ENCODE data around the gene B3GNT2. TPM values are rescaled to one million over a fixed set of nuclear protein-coding genes. Genes with fewer than 3 reads are reported as not detected.
"Not testable (repeated sequence)": the region's sequence is repeated elsewhere in the genome, so short reads cannot be mapped to it uniquely, and the experiment has no call there.

Gene B3GNT2
- total RNA-seq, 1 donor from 2014 or later: 38.0 TPM

DNA sequence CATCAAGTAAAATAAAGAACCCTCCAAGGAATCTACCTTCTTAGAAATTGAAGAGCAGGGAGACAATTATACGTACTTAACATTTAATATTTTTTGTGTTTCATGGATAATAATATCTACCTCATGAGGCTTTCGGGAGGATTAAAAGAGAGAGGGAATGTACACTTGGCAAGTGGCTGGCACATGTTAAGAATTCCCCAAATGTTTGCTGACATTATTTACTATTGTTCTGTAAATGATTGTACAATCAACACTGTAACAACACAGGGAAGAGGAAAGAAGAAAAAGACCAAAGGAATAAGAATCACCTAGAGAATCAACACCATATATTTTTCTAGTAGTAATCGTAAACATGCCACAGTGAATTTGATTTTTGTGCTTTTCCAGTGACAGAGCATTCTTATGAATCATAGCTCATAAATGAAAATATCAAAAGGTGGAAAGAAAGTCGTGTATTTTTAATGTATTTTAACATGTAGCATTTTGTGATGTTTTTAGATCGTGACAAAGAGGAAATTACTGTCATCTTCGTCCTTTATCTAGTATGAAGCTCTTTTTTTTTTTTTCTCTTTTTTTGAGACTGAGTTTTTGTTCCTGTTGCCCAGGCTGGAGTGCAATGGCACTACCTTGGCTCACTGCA lies 67.3 kb downstream of the B3GNT2 start:
- TF ChIP-seq, protein P1, sequence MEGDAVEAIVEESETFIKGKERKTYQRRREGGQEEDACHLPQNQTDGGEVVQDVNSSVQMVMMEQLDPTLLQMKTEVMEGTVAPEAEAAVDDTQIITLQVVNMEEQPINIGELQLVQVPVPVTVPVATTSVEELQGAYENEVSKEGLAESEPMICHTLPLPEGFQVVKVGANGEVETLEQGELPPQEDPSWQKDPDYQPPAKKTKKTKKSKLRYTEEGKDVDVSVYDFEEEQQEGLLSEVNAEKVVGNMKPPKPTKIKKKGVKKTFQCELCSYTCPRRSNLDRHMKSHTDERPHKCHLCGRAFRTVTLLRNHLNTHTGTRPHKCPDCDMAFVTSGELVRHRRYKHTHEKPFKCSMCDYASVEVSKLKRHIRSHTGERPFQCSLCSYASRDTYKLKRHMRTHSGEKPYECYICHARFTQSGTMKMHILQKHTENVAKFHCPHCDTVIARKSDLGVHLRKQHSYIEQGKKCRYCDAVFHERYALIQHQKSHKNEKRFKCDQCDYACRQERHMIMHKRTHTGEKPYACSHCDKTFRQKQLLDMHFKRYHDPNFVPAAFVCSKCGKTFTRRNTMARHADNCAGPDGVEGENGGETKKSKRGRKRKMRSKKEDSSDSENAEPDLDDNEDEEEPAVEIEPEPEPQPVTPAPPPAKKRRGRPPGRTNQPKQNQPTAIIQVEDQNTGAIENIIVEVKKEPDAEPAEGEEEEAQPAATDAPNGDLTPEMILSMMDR (IDR thresholded peaks at IDR 0.05): no peak
- ATAC-seq (peak in 1 of 2 donors; percentile 51), DNase-seq (no peak)
- H3K36me3 ChIP-seq: no peaks in the 10 kb centered on the region
- H3K27ac ChIP-seq: no peak overlapping the region
- intact Hi-C loops (cut with DNase I): no loop called here
- H3K9me3 ChIP-seq: no peaks in the 10 kb centered on the region
- no peaks in the 10 kb centered on the region for H3K27me3 ChIP-seq (ENCODE audit: low read depth)
- no peak overlapping the region for H3K4me3 ChIP-seq
- H3K4me1 ChIP-seq: no peaks in the 10 kb centered on the region

DNA sequence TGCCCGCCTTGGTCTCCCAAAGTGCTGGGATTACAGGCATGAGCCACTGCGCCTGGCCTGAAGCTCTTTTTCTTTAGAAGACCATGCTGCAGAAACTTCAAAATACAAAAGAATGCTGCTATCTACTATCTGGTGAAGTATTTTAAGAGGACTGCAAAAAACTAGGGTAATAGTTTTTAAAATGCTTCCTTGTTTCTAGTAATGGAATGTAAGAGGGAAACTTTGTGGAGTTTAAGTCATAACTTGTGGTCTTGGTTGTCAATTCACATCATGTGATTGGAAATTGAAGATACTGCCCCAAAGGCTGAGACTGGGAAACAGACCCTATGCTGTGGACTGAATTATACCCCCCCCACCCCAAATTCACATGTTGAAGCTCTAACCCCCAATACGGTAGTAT lies 68.3 kb downstream of the B3GNT2 start:
- DNase-seq (no peak), ATAC-seq (no peak)
- H3K4me3 ChIP-seq: no peak overlapping the region
- H3K27me3 ChIP-seq (ENCODE audit: low read depth): no peaks in the 10 kb centered on the region
- no peak overlapping the region for H3K27ac ChIP-seq
- H3K9me3 ChIP-seq: no peaks in the 10 kb centered on the region
- no peaks in the 10 kb centered on the region for H3K4me1 ChIP-seq
- H3K36me3 ChIP-seq: no peaks in the 10 kb centered on the region
- intact Hi-C loops (cut with DNase I): no loop called here
- TF ChIP-seq, protein P1 (IDR thresholded peaks at IDR 0.05): no peak

DNA sequence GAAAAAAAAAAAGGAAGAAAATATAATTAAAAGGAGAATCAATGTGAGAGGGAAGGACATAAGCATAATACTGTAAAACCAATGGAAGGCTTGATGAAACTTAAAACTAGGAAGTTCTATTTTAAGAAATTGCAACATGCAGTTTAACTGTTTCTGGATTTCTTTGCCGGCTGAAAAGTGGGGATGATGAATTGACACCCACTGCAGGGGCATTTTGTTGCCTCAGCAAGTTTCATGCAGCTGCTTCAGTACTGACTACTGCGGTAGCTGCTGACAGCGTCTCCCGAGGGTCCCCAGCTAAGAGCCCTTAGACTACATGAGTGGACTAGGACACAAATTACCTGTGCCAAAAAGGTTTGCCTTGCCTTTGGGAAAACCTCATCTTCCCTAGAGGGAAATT lies 69.2 kb downstream of the B3GNT2 start:
- Histone ChIP-seq H3K4me3 (no peak overlapping the region), H3K27ac (no peak overlapping the region), H3K36me3 (no peaks in the 10 kb centered on the region), H3K4me1 (no peaks in the 10 kb centered on the region), H3K9me3 (no peaks in the 10 kb centered on the region), H3K27me3 (ENCODE audit: low read depth) (no peaks in the 10 kb centered on the region)
- TF ChIP-seq, protein P1 (IDR thresholded peaks at IDR 0.05): no peak
- ATAC-seq (peak in 1 of 2 donors; percentile 29), DNase-seq (no peak)
- intact Hi-C loops (cut with DNase I): no loop called here

DNA sequence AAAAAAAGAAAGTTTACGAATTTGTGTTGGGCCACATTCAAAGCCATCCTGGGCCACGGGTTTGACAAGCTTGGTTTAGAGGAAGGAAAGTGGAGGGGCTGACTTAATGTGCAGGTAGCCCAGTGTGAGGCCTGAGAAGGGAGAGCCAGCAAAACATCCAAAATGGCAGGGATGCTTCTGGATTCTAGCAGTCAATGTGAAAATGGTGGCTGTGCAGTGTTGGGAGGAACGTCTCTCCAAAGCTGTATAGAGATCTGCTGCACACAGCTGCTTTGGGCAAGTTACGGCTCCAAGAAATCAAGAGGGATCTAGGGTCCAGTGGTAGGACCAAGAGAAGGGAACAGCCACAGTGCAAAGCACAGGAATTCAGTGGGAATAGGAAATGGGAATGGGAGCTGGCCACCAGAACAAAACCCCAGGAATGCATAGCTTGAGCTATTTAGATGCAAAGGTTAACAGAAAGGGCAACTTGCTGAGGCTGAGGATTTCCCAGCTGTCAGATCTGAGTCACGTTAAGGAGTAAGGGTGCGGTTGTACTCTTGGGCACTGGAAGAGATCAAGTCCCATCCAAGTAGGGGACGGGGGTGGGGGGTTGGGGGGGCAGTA lies 70.6 kb downstream of the B3GNT2 start:
- intact Hi-C loops (cut with DNase I): no loop called here
- no peaks in the 10 kb centered on the region for H3K4me1 ChIP-seq
- ATAC-seq (no peak), DNase-seq (no peak)
- no peaks in the 10 kb centered on the region for H3K27me3 ChIP-seq (ENCODE audit: low read depth)
- H3K27ac ChIP-seq: no peak overlapping the region
- no peak overlapping the region for H3K4me3 ChIP-seq
- no peaks in the 10 kb centered on the region for H3K9me3 ChIP-seq
- H3K36me3 ChIP-seq: no peaks in the 10 kb centered on the region
- TF ChIP-seq, protein P1 (IDR thresholded peaks at IDR 0.05): no peak

DNA sequence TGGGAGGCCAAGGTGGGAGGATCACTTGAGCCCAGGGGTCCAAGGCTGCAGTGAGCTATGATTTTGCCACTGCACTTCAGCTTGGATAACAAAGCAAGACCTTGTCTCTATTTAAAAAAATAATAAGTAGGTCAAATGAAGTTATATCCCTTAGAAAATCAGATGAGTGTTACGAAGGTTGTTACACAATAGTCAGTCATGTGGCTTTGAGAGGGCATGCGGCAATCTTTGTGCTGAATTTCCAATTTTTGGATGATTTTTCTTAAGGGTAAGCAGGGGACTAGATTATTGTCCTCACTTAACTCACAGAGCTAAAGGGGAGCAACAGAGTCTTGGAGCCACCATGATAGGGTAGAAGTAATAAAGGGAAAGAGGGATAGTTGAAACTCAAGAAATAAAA lies 71.8 kb downstream of the B3GNT2 start:
- no peaks in the 10 kb centered on the region for H3K36me3 ChIP-seq
- DNase-seq (no peak), ATAC-seq (no peak)
- H3K27ac ChIP-seq: no peak overlapping the region
- intact Hi-C loops (cut with DNase I): no loop called here
- H3K4me1 ChIP-seq: no peaks in the 10 kb centered on the region
- H3K9me3 ChIP-seq: no peaks in the 10 kb centered on the region
- no peak overlapping the region for H3K4me3 ChIP-seq
- TF ChIP-seq, protein P1 (IDR thresholded peaks at IDR 0.05): no peak
- H3K27me3 ChIP-seq (ENCODE audit: low read depth): no peaks in the 10 kb centered on the region

DNA sequence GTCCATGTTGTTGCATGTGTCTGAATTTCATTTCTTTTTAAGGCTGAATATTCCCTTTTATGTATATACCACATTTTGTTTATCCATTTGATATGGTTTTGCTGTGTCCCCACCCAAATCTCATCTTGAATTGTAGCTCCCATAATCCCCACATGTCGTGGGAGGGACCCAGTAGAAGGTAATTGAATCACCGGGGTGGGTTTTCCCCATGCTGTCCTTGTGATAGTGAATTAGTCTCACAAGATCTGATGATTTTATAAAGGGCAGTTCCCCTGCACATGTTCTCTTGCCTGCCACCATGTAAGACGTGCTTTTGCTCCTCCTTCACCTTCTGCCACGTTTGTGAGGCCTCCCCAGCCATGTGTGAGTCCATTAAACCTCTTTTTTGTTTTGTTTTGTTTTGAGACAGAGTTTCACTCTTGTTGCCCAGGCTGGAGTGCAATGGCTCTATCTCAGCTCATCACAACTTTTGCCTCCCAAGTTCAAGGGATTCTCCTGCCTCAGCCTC lies 72.8 kb downstream of the B3GNT2 start:
- DNase-seq; intact Hi-C loops (cut with DNase I); ATAC-seq; H3K27me3 ChIP-seq (ENCODE audit: low read depth); H3K4me1 ChIP-seq; H3K27ac ChIP-seq; H3K9me3 ChIP-seq; H3K36me3 ChIP-seq; H3K4me3 ChIP-seq: not testable (repeated sequence)
